ENCODE results near the gene ZBTB39.
"Not testable (repeated sequence)": the region's sequence is repeated elsewhere in the genome, so short reads cannot be mapped to it uniquely, and the experiment has no call there.

Gene ZBTB39

DNA sequence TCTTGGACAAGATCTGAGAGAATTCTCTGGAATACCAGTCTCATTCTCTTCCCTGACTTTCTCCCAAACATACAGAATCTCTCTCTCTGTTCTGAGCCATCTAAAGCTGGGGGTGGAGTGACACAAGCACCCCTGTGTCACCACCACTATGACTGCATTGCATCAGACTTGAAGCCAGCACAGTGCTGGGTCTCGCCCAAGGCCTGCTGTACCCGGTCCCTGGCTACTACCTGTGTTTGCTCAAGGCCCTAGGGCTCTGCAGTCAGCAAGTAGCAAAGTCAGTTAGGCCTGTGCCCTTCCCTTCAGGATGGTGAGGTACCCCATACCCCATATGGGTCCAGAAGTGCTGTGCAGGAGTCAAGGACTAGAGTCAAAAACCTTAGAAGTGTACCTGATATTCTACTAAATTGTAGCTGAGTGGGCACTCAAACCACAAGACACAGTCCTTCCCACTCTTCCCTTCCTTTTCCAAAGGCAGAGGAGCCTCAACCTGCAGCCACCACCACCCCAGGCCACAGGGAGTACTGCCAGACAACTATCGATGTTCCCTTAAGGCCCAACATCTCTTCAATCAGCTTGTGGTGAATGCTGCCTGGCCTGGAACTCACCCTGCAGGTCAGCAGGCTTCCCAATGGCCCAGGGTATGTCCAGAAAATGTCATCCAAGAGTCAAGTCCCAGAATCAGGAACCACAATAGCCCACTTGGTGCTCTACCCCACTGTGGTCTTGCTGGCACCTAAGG is 27.8 kb downstream of the ZBTB39 start:
- no peak for DNase-seq

DNA sequence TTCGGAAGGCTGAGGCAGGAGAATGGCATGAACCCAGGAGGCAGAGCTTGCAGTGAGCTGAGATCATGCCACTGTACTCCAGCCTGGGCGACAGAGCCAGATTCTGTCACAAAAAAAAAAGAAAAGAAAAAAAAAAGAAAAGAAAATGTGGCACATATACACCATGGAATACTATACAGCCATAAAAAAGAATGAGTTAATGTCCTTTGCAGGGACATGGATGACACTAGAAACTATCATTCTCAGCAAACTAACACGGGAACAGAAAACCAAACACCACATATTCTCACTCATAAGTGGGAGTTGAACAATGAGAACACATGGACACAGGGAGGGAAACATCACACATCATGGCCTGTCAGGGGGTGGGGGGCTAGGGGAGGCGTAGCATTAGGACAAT is 29.0 kb downstream of the ZBTB39 start:
- DNase-seq: not testable (repeated sequence)

DNA sequence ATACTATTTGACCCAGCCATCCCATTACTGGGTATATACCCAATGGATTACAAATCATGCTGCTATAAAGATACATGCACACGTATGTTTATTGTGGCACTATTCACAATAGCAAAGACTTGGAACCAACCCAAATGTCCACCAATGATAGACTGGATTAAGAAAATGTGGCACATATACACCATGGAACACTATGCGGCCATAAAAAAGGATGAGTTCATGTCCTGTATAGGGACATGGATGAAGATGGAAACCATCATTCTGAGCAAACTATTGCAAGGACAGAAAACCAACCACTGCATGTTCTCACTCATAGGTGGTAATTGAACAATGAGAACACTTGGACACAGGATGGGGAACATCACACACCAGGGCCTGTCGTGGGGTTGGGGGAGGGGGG is 32.1 kb downstream of the ZBTB39 start:
- not testable (repeated sequence) for DNase-seq

DNA sequence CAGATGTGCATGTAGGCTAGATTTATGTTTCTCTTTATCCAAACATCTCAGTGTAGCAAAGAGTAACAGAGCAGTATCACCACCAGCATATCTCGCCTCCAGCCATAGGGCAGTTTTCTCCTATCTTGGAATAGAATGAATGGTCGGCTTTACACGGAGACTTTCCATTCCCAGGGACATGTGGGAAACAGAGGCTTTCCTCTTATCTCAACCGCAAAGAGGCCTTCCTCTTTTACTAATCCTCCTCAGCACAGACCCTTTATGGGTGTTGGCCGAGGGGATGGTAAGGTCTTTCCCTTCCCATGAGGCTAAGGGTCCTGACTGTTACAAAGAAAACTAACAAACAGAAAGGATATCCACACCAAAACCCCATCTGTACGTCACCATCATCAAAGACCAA is 37.4 kb downstream of the ZBTB39 start:
- peak; percentile 4 for DNase-seq

DNA sequence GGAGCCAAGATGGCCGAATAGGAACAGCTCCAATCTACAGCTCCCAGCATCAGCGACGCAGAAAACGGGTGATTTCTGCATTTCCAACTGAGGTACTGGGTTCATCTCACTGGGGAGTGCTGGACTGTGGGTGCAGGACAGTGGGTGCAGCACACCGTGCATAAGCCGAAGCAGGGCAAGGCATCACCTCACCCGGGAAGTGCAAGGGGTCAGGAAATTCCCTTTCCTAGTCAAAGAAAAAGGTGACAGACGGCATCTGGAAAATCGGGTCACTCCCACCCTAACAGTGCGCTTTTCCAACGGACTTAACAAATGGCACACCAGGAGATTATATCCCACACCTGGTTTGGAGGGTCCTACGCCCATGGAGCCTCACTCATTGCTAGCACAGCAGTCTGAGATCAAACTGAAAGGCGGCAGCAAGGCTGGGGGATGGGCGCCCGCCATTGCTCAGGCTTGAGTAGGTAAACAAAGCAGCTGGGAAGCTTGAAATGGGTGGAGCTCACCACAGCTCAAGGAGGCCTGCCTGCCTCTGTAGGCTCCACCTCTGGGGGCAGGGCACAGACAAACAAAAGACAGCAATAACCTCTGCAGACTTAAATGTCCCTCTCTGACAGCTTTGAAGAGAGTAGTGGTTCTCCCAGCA is 40.2 kb downstream of the ZBTB39 start:
- DNase-seq: not testable (repeated sequence)

DNA sequence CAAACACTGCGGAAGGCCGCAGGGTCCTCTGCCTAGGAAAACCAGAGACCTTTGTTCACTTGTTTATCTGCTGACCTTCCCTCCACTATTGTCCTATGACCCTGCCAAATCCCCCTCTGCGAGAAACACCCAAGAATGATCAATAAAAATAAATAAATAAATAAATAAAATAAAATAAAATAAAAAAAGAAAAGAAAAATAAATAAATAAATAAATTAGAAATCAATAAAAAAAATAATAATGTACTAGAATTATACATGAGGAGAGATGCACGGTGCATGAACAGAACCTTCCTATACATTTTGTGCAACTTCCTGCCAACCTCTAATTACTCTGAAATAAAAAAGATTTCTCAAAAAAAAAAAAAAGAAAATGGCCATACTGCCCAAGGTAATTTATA is 41.2 kb downstream of the ZBTB39 start:
- DNase-seq: not testable (repeated sequence)

DNA sequence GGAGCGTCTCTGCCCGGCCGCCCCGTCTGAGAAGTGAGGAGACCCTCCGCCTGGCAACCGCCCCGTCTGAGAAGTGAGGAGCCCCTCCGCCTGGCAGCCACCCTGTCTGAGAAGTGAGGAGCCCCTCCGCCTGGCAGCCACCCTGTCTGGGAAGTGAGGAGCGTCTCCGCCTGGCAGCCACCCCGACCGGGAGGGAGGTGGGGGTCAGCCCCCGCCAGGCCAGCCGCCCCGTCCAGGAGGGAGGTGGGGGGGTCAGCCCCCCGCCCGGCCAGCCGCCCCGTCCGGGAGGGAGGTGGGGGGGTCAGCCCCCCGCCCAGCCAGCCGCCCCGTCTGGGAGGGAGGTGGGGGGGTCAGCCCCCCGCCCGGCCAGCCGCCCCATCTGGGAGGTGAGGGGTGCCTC is 42.8 kb downstream of the ZBTB39 start:
- DNase-seq: not testable (repeated sequence)

DNA sequence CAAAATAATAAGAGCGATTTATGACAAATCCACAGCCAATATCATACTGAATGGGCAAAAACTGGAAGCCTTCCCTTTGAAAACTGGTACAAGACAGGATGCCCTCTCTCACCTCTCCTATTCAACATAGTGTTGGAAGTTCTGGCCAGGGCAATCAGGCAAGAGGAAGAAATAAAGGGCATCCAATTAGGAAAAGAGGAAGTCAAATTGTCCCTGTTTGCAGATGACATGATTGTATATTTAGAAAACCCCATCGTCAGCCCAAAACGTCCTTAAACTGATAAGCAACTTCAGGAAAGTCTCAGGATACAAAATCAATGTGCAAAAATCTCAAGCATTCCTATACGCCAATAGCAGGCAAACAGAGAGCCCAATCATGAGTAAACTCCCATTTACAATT is 44.1 kb downstream of the ZBTB39 start:
- not testable (repeated sequence) for DNase-seq

DNA sequence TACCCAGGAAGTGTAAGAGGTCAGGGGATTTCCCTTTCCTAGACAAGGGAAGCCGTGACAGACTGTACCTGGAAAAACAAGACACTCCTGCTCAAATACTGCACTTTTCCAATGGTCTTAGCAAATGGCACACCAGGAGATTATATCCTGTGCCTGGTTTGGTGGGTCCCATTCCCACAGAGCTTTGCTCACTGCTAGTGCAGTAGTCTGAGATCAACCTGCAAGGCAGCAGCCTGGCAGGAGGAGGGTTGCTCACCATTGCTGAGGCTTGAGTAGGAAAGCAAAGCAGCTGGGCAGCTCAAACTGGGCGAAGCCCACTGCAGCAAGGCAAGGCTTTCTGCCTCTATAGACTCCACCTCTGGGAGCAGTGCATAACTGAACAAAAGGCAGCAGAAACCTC is 47.9 kb downstream of the ZBTB39 start:
- DNase-seq: no peak

DNA sequence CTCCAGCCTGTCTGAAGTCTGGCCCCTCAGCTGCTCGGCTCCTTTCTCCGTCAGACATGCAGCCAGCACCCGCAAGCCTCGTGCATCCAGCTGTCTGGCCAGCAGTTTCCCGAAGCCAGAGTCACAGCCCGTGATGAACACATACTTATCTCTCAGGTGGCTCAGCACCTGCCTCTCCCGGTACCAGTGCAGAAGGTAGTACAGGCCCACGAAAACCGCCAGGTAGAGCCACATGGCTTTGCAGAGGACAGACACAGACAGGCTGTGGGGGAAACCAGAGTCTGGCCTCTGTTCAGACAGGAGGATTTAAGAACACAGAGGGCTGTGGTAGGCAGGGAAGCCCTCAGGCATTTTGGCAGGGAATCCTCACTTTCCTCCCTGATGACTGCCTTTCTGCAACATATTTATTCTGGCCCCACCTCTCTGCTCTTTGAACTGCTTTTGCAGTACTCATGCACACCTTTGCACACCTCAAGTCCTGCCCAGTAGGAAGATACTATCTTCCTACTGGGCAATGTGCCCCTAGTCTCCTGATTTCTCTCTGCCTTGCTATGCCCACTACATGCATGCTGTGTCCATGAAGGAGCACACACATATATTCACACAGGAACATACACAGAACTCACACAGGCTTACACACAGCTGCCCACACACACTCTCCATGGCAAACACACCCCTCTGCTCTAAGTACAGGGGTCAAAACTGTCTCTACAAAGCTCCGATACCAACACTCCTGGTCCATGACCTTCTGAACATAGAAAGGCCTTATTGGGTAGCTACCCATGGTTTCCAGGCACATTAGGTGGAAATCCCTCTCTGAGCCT is 48.9 kb downstream of the ZBTB39 start, which contains the start of gene RDH16:
Gene RDH16, minus strand, starts transcription at position 380 of the 824 bp plus-strand sequence. Its CDS starts 146 bp downstream, at position 234.
- no peak for DNase-seq

DNA sequence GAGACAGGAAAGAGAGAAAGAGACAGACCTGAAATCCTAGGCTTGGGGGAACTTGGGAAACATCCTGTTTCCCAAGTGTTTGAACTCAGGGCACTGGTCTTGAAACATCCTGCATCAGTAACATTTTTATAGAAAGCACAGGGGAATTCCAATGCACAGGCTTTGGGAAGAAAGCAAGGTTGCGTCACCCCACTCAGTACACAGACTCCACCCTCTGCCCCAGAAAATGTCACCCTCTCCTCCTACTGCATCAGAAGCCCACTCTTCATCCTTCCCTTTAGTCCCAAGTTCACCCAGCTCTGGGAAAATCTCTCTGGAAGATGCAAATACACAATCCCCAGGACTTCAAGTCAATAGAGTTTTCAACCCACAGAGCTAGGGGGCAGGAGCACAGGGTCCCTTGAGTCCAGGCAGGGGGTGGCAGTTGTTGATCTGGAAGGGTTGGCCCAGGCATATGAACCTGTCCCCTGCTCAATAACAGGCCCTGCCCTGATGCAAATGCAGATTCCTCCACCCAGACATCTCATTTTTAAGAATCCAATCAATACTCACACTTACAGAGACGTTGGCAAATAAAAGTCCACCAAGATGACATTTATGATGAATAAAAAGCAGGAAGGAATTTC is 50.6 kb downstream of the ZBTB39 start:
- DNase-seq: no peak

DNA sequence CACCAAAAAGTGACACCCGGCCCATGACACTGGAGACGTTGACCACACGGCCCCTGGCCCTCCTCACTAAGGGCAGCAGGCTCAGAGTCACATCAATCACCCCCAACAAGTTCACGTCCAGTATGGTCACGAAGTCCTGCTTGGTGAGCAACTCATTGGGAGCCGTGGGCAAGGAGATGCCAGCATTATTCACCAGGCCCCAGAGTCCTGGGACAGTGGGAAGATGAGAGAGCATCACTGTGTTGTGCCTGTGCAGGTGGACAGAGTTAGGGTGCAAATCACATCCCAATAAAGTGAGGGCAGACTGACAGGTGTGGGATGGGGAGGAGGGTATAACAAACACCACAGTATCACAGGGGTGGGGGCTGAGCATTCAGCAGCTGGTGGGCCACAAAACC is 51.4 kb downstream of the ZBTB39 start:
- DNase-seq: no peak

DNA sequence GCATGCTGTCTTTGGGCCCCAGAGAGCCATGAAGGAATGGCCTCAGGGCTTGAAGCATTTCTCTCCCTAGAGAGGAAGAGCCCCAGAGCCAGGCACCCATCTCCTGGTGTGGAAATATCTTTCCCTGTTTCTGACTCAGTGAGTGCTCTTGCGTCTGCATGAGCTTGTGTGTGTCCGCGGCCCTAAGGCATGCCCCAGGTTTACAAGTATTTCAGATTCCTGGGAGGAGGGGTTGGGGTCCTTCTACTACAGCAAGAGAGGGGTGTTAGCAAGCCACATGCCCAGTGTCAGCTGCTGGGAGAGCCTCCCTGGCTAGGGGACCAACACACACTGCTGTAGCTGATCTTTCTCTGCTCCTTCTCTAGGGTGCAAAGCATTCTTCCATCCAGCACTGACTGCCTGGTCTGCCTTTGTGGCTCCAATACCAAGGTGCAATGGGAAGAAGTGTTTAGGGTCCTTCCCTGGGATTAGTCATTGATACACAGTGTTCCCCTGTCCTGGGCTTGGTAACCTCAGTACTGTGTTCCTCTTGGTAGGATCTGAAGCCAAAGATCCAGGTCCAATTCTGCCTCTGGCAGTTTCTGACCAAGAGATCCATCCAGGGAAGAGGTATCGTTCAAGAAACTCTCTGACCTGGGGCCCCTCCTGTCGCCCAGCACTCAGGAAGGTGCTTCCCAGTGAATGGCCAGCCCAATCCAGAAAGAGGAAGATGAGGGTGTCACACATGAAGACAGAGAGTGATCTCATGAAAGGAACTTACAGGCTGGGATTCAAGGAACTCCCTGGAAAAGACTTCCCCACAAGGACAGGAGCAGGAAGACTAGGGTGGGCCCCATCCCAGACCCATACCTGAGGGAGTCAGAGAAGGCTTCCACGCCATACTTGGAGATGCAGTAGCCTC is 52.0 kb downstream of the ZBTB39 start:
- DNase-seq: no peak

DNA sequence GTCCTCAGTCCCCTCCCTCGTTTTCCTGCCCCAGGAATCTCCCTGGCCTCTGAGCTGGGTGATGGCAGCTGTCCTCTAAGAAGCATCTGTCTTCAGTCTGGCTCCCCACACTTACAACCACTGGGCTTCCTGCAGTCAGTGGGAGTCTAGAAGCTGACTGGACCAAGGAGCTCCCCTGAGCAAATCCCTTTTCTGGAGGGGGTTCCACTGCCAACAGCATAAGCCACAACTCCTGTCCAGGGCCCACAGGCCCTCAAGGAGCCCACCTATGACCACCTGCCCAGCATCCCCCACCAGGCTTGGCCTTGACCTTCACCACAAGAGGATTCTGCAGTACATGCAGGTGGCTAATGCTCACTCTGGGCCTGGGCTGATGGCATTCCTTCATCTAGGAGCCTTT is 53.0 kb downstream of the ZBTB39 start:
- no peak for DNase-seq

DNA sequence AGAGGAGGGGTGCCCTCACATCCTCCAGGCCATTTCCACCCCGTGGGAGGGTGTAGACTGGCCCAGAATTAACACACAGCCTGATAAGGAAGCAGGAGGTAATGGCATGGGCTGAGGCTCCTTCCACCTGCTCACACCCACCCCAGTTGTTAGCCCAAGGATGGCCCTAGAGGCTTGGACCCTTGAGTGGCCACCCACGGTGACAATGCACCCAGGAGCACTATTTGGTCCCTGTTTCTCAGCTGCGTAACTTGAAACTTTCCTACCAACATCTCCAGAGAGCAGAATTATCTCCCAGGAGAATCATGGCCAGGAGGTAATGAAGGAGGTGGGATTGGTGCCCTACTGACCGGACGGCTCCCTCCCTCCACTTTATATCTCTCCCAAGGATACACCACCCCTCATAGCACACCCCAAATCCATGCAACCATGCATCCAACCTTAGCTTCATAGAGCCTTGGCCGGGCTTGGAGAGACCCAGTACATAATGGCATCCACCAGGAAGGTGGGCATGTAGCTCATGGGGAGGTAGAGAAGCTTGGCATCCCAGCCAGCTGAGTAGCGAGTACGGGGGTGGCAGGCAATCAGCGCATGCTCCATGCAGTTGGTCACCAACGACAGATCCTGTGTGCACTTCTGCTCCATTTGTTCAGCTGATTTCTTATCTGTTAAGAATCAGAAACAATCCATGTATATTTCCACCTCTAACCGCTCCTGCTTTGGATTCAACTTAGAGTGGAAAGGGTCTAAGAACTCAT is 54.6 kb downstream of the ZBTB39 start:
- no peak for DNase-seq

DNA sequence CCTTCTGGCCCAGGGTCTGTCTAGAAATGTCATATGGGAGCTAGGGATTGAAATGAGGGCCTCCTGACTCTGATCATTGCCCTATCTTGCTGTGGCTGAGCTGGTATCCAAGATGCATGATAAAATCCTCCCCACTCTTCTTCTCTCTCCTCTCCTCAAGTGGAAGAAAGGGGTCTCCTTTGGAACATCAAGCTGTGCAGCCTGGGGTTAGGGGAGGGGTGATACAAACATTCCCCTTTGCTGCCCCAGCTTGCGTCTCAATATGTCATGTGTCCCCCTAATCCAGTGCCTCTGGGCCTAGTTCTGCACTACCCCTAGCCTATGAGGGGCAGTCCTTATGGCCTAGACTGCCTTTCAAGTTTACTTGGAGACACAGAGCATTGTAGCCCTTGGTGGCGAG is 57.5 kb downstream of the ZBTB39 start:
- DNase-seq: no peak

Measured in hematopoietic multipotent progenitor cell treated with erythropoietin and hydrocortisone succinate and interleukin-3 and kit ligand, for 8 days (in vitro differentiated cells).